NCI-H1105 (cell line): ENCODE results near the gene PUS7L.
"Not testable (repeated sequence)": the region's sequence is repeated elsewhere in the genome, so short reads cannot be mapped to it uniquely, and the experiment has no call there.

Source experiments
- DNase-seq: peaks from one replicate; lab custom pipeline; 2025; lab: John Stamatoyannopoulos, UW

Gene PUS7L

GRCh38 chr12:43749016-43749415 is 9.6 kb downstream of the PUS7L start:
- DNase-seq: no peak

DNA sequence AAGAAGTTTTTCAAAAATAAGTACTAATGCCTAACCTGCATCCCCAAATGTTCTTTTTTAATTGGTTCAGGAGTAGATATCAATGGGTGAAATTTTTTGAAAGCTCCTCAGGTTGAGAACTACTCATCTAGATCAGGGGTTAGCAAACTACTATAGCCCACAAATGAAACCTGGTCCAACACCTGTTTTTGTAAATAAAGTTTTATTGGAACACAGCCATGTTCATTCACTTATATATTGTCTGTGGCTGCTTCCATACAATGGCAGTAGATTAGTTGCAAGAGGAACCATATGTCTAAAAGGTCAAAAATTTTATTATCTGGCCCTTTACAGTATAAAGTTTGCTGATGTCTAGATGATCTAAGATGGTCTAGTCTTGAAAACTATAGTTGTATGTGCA is 13.8 kb downstream of the PUS7L start:
- DNase-seq: no peak

DNA sequence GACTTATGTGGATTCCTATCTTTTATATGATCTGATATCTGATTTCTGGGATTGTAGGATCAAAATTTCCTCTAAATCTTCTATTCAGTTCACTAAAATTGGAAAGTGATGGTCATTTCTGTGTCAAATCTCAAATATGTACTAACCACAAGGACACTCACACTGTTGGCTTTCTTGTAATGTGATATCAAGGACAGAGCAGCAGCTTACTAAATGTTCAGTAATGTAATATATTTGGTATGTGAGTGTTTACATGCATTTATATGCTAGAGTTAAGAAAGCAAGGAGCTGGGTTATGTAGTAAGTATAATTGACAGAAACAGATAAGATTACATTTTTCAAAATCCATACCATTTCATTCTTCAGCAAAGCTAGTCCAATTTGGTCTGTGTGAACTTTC is 16.5 kb downstream of the PUS7L start:
- no peak for DNase-seq

GRCh38 chr12:43740511-43741100 is 18.0 kb downstream of the PUS7L start:
- DNase-seq: no peak

DNA sequence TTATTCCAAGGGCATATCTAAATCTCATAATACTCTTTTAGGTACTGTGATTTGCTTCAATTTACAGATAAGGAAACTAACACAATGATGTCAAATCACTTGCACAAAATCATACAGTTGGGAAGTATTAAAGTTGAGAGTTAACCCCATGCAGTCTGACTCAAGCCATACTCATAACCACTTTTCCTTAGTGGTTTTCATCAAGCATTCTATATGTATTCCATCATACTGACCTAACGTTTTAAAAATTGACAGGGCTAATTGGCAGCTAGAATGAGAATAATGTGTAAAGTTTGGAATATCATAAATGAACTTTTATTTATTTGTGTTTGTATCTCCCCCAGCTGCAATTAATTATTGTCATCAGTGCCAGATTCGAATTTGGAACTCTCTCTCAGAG is 20.9 kb downstream of the PUS7L start:
- DNase-seq: no peak

GRCh38 chr12:43736927-43737440 is 21.6 kb downstream of the PUS7L start:
- no peak for DNase-seq

DNA sequence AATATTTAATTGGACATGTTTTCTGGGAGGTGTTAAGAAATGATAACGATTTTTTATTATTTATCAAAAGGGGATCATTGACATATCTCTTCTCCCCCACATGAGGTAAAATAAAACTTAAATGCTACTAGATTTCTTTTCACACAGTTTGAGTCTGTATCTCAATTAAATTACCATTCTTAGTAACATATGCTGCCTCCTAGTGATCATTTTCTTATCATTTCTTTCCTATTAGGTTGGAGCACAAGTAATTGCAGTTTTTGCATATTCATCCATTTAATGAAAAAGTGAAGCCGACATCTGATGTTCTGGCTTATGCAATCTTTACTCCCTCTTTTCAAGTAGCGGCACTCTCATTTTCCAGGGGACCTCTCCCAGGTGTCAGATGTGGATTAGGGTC is 24.9 kb downstream of the PUS7L start:
- no peak for DNase-seq

DNA sequence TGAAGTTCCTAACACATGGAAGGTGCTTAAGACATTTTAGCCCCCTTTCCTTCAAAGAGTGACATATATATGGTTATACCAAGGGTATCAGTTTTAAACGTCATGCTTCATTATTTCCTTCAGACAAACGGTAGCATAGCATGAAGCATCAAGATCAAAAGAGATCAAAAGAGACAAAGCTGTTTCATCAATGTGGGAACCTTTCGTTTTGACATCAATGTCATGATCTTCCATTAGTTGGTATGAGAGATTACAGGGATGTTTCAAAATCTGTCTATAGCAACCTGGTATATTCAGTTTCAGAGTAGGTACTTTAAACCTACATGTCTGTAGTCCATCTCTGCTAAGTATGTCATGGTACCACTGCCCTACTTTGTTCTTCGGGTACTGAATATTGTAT is 28.3 kb downstream of the PUS7L start:
- no peak for DNase-seq

DNA sequence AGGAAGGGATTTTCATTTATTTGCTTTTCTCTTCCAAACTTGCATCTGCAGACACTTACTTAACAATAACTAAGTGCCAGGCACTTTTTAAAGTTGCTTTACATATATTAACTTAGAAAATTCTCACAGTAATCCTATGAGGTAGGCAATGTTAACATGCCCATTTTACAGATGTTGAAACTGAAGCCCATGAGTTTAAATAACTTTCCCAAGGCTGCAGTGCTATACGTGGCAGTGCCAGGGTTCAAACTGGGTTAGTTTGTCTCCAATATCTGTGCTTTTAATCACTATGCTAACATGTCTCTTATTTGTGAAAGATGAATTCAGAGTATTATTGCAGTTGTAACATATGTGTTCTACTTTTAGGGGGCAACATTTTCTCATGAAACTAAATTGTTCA is 29.9 kb downstream of the PUS7L start:
- no peak for DNase-seq

DNA sequence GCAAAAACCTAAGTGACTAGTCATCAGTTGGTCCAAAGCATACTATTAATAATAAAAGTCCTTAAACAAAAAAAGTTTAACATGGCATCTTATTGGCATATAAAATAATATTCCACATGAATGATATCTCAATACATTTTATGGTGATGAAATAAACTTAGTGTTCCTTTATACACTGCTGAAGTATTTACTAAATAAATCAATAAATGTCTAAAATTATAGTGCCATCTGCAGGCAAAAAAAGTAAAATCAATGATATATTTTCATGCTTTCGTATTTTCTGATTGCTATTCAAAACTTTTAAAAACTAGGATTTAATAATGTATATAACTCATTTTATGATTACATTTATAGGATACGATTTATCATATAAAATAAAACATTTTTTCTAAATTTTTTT is 30.5 kb downstream of the PUS7L start:
- DNase-seq: no peak

DNA sequence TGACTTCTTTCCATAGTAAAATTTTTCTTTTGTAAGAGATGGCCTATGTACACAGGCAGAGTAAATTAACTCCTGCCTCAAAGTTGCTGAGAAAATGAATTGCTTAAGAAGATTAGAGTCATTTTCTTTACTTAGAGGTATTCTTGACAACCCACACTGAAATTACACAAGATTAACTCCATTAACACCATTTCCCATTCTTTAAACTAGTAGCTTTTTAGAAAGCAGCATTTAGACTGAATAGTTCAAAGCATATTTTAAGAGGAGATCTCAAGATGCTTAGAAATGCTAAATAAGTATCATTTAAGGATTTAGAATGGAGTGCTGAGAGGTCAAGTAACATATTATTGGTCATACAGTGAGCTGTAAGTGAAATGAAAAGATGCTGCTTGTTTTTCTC is 35.5 kb downstream of the PUS7L start:
- no peak for DNase-seq

- DNase-seq: no peak
Observed at GRCh38 chr12:43722621-43723020, 36.0 kb downstream of the PUS7L start.

DNA sequence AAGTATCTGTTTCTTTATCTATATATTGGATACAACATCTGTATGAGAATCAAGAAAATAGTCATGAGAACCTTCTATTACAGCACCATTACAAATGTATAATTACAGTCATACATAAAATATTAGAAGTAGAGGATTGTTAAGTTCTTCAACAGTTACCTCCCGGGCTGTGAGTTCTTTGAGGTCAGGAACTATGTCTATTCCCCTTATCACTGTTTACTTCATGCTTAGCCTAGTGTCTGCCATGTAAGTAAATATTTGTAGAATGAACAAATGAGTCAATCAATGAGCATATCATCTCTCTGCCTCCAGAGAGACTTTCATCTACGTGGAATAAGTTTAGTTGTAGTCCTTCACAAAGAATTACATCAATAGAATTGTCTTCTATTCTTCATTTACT is 47.2 kb downstream of the PUS7L start:
- DNase-seq: no peak

- DNase-seq: not testable (repeated sequence)
Observed at GRCh38 chr12:43703772-43704171, 54.8 kb downstream of the PUS7L start.

DNA sequence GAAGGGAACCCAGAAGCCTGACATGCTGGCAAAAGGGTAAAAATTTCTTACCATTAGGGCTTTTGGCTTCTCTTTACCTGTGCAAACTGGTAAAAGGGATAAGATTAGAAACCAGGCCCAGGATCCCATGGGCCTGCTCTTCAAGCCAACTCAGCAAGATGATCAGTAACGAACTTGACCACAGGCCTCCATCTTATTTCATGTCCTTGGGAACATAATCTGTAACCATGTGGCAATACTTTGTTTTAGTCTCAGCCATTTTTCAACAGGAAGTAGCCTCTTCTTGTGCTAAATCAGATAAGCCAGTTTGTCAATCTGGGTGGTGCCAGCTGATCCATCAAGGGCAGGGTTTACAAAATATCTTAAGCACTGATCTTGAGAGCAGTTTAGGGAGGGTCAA is 57.4 kb downstream of the PUS7L start:
- DNase-seq: not testable (repeated sequence)

GRCh38 chr12:43696154-43696553 is 62.4 kb downstream of the PUS7L start:
- no peak for DNase-seq

GRCh38 chr12:43694879-43695278 is 63.7 kb downstream of the PUS7L start:
- DNase-seq: no peak

GRCh38 chr12:43692064-43692463 is 66.5 kb downstream of the PUS7L start:
- no peak for DNase-seq

DNA sequence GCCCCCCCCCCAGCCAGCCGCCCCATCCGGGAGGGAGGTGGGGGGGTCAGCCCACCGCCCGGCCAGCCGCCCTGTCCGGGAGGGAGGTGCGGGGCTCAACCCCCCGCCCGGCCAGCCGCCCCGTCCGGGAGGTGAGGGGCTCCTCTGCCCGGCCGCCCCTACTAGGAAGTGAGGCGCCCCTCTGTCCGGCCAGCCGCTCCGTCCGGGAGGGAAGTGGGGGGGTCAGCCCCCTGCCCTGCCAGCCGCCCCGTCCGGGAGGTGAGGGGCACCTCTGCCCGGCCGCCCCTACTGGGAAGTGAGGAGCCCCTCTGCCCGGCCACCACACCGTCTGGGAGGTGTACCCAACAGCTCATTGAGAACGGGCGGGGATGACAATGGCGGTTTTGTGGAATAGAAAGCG is 73.1 kb downstream of the PUS7L start:
- DNase-seq: not testable (repeated sequence)

DNA sequence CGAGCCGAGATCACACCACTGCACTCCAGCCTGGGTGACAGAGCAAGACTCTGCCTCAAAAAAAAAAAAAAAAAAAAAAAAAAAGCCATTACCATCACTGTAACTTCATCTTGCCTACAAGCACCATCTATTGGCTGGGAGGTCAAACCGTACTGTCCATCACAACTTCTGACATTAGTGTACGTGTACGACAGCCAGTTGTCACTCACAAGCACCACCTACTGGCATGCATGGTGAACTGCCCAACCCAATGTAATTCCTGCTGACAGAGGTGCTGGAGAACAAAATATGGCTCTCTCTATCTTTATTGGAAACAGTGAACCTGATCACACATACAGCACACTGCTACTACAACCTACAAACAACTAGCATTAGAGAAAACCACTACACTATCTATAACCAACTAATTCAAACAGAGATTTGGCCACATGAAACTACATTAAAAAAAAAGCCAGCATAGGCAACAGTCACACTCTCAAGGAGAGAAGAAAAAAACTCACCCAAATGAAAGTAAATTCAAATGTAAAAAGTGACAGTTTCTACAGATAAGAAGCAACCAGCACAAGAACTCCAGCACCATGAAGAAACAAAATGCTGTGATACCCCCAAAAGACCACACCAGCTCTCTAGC is 82.3 kb downstream of the PUS7L start:
- no peak for DNase-seq

DNA sequence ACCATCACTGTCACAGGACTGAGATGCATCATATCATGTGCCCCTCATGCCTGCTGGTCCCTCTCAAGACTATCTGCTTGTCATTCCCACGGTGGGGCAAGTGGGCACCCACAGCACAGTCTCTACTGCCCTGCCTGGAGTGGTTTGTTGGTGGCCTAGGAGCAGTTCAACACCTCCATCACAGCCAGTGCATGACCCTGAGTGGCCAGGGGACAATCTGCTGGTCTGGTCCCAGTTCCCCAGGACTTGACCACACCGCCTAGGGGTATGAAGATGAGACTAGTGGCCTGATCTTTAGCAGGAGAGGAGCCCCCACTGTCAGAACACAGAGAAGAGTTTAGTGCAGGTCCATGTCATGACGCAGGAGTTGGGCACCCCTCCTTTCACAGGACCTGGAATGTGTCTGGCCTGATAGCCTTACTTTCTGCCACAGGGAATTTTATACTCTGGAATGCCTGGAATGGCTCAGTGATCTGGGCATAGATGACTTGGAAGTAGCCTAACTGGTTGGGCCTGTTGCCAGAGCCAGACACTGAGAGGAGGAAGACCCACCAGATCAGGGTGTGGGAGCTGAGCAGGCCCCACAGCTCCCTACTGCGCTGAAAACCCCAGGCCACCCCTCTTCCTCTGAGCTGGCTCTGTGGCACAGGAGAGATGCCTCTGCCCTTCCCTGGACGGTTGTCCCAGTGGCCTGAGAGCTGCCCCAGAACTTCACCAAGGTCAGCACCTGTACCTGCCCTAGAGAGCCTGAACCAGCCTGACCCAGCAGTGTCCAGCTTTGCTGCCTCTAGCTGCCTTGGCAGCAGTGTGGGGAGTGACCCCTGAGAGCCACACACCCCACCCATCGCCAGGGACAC is 83.3 kb downstream of the PUS7L start:
- DNase-seq: no peak

DNA sequence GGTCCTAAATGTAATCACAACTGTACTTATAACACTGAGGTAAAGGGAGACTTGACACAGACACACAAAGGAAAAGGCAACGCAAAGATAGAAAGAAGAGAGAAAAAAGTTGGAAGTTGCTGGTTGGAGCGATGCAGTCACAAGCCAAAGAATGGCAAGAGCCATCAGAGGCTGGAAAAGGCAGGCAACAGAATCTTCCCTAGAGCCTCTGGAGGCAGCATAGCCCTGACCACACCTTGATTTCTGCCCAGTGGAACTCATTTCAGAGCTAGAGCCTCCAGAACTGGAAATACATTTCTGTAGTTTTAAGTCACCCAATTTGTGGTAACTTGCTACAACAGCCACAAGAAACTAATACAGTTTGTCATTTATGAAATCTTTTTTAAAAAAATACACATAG is 89.2 kb downstream of the PUS7L start:
- no peak for DNase-seq
